ENCODE data around the gene POLR1A. TPM values are rescaled to one million over a fixed set of nuclear protein-coding genes. Genes with fewer than 3 reads are reported as not detected.

POLR1A gene
- total RNA-seq, 4 donors from 2014 or later = 10.9 to 38.8 (median 17.7) TPM

- DNase-seq = peak; percentile 21 to 25
- H3K27ac ChIP-seq = no peak overlapping the region
- peaks cover 0 to 8% of the 10 kb centered on the region in 2 donors for H3K4me1 ChIP-seq
- H3K36me3 ChIP-seq = no peaks in the 10 kb centered on the region
- H3K27me3 ChIP-seq = no peaks in the 10 kb centered on the region
- intact Hi-C loops (cut with DNase I; ENCODE audit: low total_unique reads) = no loop called here
- no peak overlapping the region for H3K4me3 ChIP-seq
- H3K9me3 ChIP-seq = no peaks in the 10 kb centered on the region
- TF ChIP-seq, protein P1, sequence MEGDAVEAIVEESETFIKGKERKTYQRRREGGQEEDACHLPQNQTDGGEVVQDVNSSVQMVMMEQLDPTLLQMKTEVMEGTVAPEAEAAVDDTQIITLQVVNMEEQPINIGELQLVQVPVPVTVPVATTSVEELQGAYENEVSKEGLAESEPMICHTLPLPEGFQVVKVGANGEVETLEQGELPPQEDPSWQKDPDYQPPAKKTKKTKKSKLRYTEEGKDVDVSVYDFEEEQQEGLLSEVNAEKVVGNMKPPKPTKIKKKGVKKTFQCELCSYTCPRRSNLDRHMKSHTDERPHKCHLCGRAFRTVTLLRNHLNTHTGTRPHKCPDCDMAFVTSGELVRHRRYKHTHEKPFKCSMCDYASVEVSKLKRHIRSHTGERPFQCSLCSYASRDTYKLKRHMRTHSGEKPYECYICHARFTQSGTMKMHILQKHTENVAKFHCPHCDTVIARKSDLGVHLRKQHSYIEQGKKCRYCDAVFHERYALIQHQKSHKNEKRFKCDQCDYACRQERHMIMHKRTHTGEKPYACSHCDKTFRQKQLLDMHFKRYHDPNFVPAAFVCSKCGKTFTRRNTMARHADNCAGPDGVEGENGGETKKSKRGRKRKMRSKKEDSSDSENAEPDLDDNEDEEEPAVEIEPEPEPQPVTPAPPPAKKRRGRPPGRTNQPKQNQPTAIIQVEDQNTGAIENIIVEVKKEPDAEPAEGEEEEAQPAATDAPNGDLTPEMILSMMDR (IDR thresholded peaks at IDR 0.05) = no peak
- TF ChIP-seq POLR2A (IDR thresholded peaks at IDR 0.05) = no peak
These were observed 84.7 kb downstream of the POLR1A start for GRCh38 chr2:86020984-86021383.

DNA sequence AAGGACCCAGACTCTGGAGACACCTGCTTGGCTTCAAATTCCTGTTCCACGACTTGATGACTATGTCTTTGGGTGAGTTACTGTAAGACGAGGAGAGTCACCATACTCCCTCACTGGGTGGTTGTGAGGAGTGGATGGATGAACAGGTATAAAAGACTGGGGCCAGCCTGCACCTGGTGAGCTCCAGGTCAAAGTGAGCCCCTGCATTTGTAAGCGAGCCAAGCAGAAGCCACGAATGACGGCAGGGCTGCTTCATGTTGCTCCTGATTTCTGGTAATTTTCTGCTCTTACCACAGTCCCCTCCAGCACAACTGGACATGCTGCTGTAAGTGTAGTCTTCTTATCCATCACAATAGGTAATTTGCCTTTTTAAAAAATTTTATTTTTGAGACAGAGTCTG lies 86.6 kb downstream of the POLR1A start:
- no peaks in the 10 kb centered on the region for H3K27me3 ChIP-seq
- no peak overlapping the region for H3K4me3 ChIP-seq
- intact Hi-C loops (cut with DNase I; ENCODE audit: low total_unique reads) = no loop called here
- peak in 1 of 2 donors; percentile 11 for DNase-seq
- peaks cover 0 to 8% of the 10 kb centered on the region in 2 donors for H3K4me1 ChIP-seq
- TF ChIP-seq, protein P1 (IDR thresholded peaks at IDR 0.05) = no peak
- no peak for TF ChIP-seq POLR2A (IDR thresholded peaks at IDR 0.05)
- H3K36me3 ChIP-seq = no peaks in the 10 kb centered on the region
- no peak overlapping the region for H3K27ac ChIP-seq
- H3K9me3 ChIP-seq = no peaks in the 10 kb centered on the region

DNA sequence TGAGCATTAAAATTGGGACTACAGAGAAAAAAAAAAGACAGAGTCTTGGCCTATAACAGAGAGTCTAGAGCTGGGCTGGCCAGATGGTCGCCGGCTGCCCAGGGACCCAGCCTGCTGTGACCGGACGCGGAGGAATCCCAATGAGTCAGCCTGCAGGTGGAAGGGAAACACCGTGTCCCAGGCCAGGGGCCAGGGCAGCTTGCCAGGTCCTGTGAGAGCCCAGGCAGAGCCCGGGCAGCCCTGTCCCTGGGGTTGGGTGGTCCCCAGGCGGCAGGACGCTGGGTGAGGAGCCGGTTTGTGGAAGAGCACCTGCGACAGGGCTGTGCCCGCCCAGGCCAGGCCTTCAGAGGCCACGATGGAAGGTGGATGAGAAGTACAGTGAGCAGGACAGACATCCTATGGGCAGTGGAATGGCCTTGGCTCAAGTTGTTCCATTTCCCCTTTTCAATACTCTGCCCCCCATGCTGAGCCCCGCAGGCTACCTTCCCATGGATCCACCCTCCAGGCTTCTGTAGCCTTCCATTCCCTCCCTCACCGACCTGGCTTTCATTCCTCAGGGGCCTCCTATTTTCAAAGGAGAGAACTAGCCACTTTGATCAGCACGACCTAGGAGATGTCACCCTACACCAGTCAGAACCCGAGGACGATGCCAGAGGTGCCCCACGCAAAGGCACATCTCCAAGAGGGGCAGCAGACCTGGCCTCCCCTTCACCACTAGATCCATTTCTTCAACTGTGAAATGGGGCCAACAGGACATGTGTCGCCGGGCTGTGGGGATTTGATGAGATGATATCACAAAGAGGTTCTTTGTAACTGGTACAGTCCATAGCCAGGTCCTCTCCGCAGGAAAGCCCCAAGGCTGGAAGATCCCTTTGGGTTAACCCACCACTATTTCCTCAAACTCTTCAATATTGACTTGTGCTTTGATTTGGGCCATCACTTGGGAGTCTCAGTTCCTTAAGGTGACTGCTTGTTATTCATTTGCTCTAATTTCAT lies 87.5 kb downstream of the POLR1A start:
- TF ChIP-seq, protein P1 (IDR thresholded peaks at IDR 0.05) = no peak
- TF ChIP-seq POLR2A (IDR thresholded peaks at IDR 0.05) = no peak
- DNase-seq = peak; percentile 44 to 60

GRCh38 chr2:86016581-86016980 lies 89.1 kb downstream of the POLR1A start:
- H3K9me3 ChIP-seq = no peaks in the 10 kb centered on the region
- no peak overlapping the region for H3K4me3 ChIP-seq
- intact Hi-C loops (cut with DNase I; ENCODE audit: low total_unique reads) = no loop called here
- no peak overlapping the region for H3K27ac ChIP-seq
- TF ChIP-seq, protein P1 (IDR thresholded peaks at IDR 0.05) = no peak
- no peak for TF ChIP-seq POLR2A (IDR thresholded peaks at IDR 0.05)
- no peaks in the 10 kb centered on the region for H3K36me3 ChIP-seq
- DNase-seq = peak in 1 of 2 donors; percentile 1
- no peaks in the 10 kb centered on the region for H3K27me3 ChIP-seq
- H3K4me1 ChIP-seq = peaks cover 0 to 8% of the 10 kb centered on the region in 2 donors

More for the DNA sequence above, 87.5 kb downstream of the POLR1A start:
- peaks cover 0 to 8% of the 10 kb centered on the region in 2 donors for H3K4me1 ChIP-seq
- intact Hi-C loops (cut with DNase I; ENCODE audit: low total_unique reads) = no loop called here
- H3K9me3 ChIP-seq = no peaks in the 10 kb centered on the region
- H3K27ac ChIP-seq = no peak overlapping the region
- H3K36me3 ChIP-seq = no peaks in the 10 kb centered on the region
- H3K27me3 ChIP-seq = no peaks in the 10 kb centered on the region
- no peak overlapping the region for H3K4me3 ChIP-seq

DNA sequence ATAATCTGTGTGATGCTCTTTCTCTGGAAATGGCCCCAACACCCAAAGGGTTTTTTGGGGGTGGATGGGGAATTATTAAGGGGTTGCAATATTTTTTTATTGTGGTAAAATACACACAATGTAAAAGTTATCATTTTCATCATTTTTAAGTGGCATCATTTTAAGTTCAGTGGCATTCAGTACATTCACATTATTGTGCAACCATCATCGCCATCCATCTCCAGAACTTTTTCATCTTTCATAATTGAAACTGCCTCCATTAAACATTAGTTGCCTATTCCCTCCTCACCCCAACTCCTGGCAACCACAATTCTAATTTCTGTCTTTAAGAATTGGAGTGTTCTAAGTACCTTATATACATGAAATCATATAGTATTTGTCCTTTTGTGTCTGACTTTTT lies 90.0 kb downstream of the POLR1A start:
- H3K27me3 ChIP-seq = no peaks in the 10 kb centered on the region
- H3K4me3 ChIP-seq = no peak overlapping the region
- H3K27ac ChIP-seq = no peak overlapping the region
- peaks cover 0 to 8% of the 10 kb centered on the region in 2 donors for H3K4me1 ChIP-seq
- DNase-seq = no peak
- H3K36me3 ChIP-seq = no peaks in the 10 kb centered on the region
- TF ChIP-seq, protein P1 (IDR thresholded peaks at IDR 0.05) = no peak
- TF ChIP-seq POLR2A (IDR thresholded peaks at IDR 0.05) = no peak
- no peaks in the 10 kb centered on the region for H3K9me3 ChIP-seq
- intact Hi-C loops (cut with DNase I; ENCODE audit: low total_unique reads) = no loop called here
